Loucy (cell line): ENCODE measurements around the gene RILPL1.
"Not testable (repeated sequence)": the region's sequence is repeated elsewhere in the genome, so short reads cannot be mapped to it uniquely, and the experiment has no call there.

ENCODE experiments used
- H2AFZ ChIP-seq: fragments of 200-600 bp; sonication (generic); 2 replicates; pipeline ENCODE4 v1.6.0; 2016; ENCODE audit warnings: antibody characterized with exemption, mild to moderate bottlenecking, low read length, moderate library complexity
- H3F3A ChIP-seq: fragments of 200-600 bp; 2 replicates; pipeline ENCODE4 v1.6.0; 2016; ENCODE audit warnings: antibody characterized with exemption, low read depth, mild to moderate bottlenecking
- H3K27me3 ChIP-seq: fragments of 200-600 bp; sonication (generic); 2 replicates; pipeline ENCODE4 v1.6.1; 2014; ENCODE audit warnings: low read length, mild to moderate bottlenecking; ENCODE audit not compliant: insufficient read depth, poor library complexity, severe bottlenecking
- H3K36me3 ChIP-seq: fragments of 200-600 bp; sonication (generic); 2 replicates; pipeline ENCODE4 v1.6.1; 2016; ENCODE audit warnings: low read length; ENCODE audit not compliant: insufficient read depth
- H3K4me1 ChIP-seq: fragments of 200-600 bp; sonication (generic); 2 replicates; pipeline ENCODE4 v1.5.1; 2014; ENCODE audit warnings: low read length, mild to moderate bottlenecking; ENCODE audit not compliant: insufficient read depth, poor library complexity, severe bottlenecking
- H3K4me2 ChIP-seq: fragments of 200-600 bp; sonication (generic); 2 replicates; pipeline ENCODE4 v1.6.0; 2014; ENCODE audit warnings: antibody characterized with exemption, low read length, low read depth, mild to moderate bottlenecking; ENCODE audit not compliant: poor library complexity, severe bottlenecking
- H3K4me3 ChIP-seq: fragments of 200-600 bp; sonication (generic); 2 replicates; pipeline ENCODE4 v1.5.1; 2014; ENCODE audit warnings: low read length, mild to moderate bottlenecking, mixed read lengths; ENCODE audit not compliant: poor library complexity, severe bottlenecking
- H3K79me2 ChIP-seq: fragments of 200-600 bp; sonication (generic); 2 replicates; pipeline ENCODE4 v1.6.1; 2014; ENCODE audit warnings: low read length; ENCODE audit not compliant: insufficient read depth
- H3K9ac ChIP-seq: fragments of 200-600 bp; sonication (generic); 2 replicates; pipeline ENCODE4 v1.6.0; 2014; ENCODE audit warnings: mild to moderate bottlenecking, low read depth, low read length, moderate library complexity; ENCODE audit not compliant: poor library complexity, severe bottlenecking
- H3K9me2 ChIP-seq: fragments of 200-600 bp; sonication (generic); replicated peaks from 2 replicates; pipeline ENCODE4 v1.6.1; 2016; ENCODE audit warnings: low read depth, low read length, mixed read lengths
- H3K9me3 ChIP-seq: fragments of 200-600 bp; sonication (generic); 2 replicates; pipeline ENCODE4 v1.6.1; 2014; ENCODE audit warnings: mild to moderate bottlenecking, antibody characterized with exemption, low read length, low read depth; ENCODE audit not compliant: insufficient read depth
- H4K20me1 ChIP-seq: fragments of 200-600 bp; sonication (generic); 2 replicates; pipeline ENCODE4 v1.6.0; 2014; ENCODE audit warnings: antibody characterized with exemption, low read length, mild to moderate bottlenecking; ENCODE audit not compliant: insufficient read depth, poor library complexity, severe bottlenecking
- EZH2phosphoT487 ChIP-seq: fragments of 200-600 bp; IDR thresholded peaks from 2 replicates; pipeline ENCODE4 v1.6.1; 2018; ENCODE audit warnings: antibody characterized with exemption, mild to moderate bottlenecking, moderate library complexity, borderline replicate concordance
- TF ChIP-seq, protein P1 (sequence below): fragments of 200-600 bp; sonication (generic); conservative IDR thresholded peaks from 2 replicates; pipeline ENCODE4 v1.5.1; 2014; ENCODE audit warnings: mild to moderate bottlenecking, antibody characterized with exemption, low read length

RILPL1 gene

DNA sequence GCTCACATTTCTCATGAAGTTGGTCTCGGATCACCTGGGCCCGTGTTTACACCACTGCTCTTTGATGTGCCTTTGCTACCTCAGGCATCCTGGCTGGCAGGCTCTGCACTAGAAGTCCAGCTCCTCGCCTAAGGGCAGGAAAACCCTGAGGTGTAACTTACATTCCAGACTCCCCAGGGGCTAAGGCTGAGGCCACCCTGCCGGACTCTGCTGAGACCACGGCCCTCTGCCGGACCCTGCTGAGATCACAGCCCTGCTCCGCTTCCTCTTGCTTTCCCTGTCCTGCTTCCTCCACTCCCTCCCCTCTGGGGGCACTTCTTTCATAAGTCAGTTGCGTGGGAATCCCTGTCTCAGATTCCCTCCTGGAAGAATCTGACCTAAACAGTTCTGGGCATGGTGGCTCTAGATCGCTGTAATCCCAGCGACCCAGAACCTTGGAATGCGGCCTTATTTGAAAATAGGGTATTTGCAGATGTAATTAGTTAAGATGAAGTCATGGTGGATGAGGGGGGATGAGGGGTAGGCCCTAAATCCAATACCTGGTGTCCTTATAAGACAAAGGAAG, 17.2 kb downstream of the RILPL1 start:
- Histone ChIP-seq H2AFZ (no peak overlapping the region), H3F3A (no peaks in the 10 kb centered on the region), H3K4me3 (no peak overlapping the region), H3K27me3 (no peaks in the 10 kb centered on the region), H3K9me3 (no peaks in the 10 kb centered on the region), H3K4me1 (no peaks in the 10 kb centered on the region), H3K79me2 (no peaks in the 10 kb centered on the region), H3K4me2 (no peak overlapping the region), H3K36me3 (no peaks in the 10 kb centered on the region), H4K20me1 (no peaks in the 10 kb centered on the region), H3K9me2 (no peaks in the 10 kb centered on the region), H3K9ac (no peak overlapping the region)
- TF ChIP-seq EZH2phosphoT487, result no peak
- TF ChIP-seq, protein P1, sequence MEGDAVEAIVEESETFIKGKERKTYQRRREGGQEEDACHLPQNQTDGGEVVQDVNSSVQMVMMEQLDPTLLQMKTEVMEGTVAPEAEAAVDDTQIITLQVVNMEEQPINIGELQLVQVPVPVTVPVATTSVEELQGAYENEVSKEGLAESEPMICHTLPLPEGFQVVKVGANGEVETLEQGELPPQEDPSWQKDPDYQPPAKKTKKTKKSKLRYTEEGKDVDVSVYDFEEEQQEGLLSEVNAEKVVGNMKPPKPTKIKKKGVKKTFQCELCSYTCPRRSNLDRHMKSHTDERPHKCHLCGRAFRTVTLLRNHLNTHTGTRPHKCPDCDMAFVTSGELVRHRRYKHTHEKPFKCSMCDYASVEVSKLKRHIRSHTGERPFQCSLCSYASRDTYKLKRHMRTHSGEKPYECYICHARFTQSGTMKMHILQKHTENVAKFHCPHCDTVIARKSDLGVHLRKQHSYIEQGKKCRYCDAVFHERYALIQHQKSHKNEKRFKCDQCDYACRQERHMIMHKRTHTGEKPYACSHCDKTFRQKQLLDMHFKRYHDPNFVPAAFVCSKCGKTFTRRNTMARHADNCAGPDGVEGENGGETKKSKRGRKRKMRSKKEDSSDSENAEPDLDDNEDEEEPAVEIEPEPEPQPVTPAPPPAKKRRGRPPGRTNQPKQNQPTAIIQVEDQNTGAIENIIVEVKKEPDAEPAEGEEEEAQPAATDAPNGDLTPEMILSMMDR, result no peak

DNA sequence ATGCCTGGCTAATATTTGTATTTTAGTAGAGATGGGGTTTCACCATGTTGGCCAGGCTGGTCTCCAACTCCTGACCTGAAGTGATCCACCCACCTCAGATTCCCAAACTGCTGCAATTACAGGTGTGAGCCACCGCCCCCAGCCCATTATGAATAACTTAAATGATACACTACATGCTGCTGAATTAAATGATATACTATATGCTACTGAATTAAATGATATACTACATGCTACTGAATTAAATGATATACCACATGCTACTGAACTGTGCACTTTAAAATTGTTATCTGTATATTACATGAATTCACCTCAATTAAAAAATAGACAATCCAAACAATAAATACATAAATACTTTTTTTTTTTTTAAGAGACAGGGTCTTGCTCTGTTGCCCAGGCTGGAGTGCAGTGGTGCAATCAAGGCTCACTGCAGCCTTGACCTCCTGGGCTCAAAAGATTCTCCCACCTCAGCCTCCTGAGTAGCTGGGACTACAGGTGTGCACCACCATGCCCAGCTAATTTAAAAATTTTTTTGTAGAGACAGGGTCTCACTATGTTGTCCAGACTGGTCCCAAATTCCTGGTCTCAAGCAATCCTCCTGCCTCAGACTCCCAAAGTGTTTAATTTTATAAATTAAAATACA, 18.8 kb downstream of the RILPL1 start:
- not testable (repeated sequence) for H3F3A ChIP-seq, H3K9ac ChIP-seq, H3K79me2 ChIP-seq, H3K27me3 ChIP-seq, H3K9me3 ChIP-seq, H3K4me3 ChIP-seq, H2AFZ ChIP-seq, H3K36me3 ChIP-seq, H3K9me2 ChIP-seq, H4K20me1 ChIP-seq, H3K4me1 ChIP-seq, H3K4me2 ChIP-seq

DNA sequence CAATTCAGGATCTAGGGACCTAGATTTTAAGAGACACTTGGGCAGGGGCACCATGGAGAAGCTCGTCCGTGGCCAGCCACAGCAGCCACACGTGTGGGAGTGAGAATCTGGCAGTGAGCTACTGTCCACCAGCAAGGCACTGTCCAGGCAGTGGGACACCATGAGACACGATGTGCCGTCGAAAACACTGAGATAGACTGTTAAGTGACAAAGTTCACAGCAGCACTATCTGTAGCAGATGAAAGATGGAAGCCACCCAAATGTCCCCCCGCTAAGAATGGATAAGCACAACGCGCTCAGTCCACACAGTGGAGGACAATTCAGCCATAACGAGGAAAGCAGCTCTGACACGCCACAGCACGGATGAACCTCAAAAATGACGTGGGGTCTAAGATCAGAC, 19.7 kb downstream of the RILPL1 start:
- H3K4me2 ChIP-seq, result no peak overlapping the region
- no peaks in the 10 kb centered on the region for H3K79me2 ChIP-seq
- H3K9me3 ChIP-seq, result no peaks in the 10 kb centered on the region
- no peaks in the 10 kb centered on the region for H3K27me3 ChIP-seq
- TF ChIP-seq, protein P1, result no peak
- TF ChIP-seq EZH2phosphoT487, result no peak
- no peaks in the 10 kb centered on the region for H3K4me1 ChIP-seq
- H2AFZ ChIP-seq, result no peak overlapping the region
- no peaks in the 10 kb centered on the region for H4K20me1 ChIP-seq
- H3K9me2 ChIP-seq, result no peaks in the 10 kb centered on the region
- no peaks in the 10 kb centered on the region for H3F3A ChIP-seq
- no peak overlapping the region for H3K9ac ChIP-seq
- no peak overlapping the region for H3K4me3 ChIP-seq
- no peaks in the 10 kb centered on the region for H3K36me3 ChIP-seq
